ENCODE data around the gene FIGLA.

Gene FIGLA, protein sequence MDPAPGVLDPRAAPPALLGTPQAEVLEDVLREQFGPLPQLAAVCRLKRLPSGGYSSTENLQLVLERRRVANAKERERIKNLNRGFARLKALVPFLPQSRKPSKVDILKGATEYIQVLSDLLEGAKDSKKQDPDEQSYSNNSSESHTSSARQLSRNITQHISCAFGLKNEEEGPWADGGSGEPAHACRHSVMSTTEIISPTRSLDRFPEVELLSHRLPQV

DNA sequence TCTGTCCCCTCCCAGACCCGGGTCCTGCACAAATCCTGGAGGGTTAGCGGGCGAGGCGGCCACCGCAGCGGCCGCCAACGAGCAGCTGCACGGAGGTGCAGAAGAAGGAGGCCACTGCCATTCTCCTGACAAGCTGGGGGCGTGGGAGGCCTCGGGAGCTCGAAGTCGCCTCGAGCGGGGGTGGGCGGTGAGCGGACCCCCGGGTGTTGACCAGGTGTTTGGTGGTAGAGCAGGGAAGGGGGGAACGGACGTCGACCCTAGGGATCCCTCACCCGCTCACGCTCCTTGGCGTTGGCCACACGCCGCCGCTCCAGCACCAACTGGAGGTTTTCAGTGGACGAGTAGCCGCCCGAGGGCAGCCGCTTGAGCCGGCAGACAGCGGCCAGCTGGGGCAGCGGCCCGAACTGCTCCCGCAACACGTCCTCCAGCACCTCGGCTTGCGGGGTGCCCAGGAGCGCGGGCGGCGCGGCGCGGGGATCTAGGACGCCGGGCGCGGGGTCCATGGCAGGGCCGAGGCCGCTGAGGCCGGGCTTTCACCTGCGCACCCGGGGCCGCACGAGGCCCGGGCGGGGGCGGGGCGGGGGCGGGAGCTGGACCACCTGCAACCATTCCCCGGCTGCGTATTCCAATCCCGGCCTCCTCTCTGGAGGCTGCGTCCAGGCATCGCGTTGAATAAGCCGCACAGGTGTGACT lies at the start of gene FIGLA:
Gene FIGLA, minus strand, starts transcription at position 508 of the 693 bp plus-strand sequence. Its CDS starts 5 bp downstream, at position 503.
- TF ChIP-seq, protein P1, sequence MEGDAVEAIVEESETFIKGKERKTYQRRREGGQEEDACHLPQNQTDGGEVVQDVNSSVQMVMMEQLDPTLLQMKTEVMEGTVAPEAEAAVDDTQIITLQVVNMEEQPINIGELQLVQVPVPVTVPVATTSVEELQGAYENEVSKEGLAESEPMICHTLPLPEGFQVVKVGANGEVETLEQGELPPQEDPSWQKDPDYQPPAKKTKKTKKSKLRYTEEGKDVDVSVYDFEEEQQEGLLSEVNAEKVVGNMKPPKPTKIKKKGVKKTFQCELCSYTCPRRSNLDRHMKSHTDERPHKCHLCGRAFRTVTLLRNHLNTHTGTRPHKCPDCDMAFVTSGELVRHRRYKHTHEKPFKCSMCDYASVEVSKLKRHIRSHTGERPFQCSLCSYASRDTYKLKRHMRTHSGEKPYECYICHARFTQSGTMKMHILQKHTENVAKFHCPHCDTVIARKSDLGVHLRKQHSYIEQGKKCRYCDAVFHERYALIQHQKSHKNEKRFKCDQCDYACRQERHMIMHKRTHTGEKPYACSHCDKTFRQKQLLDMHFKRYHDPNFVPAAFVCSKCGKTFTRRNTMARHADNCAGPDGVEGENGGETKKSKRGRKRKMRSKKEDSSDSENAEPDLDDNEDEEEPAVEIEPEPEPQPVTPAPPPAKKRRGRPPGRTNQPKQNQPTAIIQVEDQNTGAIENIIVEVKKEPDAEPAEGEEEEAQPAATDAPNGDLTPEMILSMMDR (IDR thresholded peaks at IDR 0.05; ENCODE audit: borderline replicate concordance, insufficient read depth, low read depth, low read length) = no peak
- no peak within 1 kb of the TSS for H3K4me3 ChIP-seq (ENCODE audit: low read depth, low read length)

DNA sequence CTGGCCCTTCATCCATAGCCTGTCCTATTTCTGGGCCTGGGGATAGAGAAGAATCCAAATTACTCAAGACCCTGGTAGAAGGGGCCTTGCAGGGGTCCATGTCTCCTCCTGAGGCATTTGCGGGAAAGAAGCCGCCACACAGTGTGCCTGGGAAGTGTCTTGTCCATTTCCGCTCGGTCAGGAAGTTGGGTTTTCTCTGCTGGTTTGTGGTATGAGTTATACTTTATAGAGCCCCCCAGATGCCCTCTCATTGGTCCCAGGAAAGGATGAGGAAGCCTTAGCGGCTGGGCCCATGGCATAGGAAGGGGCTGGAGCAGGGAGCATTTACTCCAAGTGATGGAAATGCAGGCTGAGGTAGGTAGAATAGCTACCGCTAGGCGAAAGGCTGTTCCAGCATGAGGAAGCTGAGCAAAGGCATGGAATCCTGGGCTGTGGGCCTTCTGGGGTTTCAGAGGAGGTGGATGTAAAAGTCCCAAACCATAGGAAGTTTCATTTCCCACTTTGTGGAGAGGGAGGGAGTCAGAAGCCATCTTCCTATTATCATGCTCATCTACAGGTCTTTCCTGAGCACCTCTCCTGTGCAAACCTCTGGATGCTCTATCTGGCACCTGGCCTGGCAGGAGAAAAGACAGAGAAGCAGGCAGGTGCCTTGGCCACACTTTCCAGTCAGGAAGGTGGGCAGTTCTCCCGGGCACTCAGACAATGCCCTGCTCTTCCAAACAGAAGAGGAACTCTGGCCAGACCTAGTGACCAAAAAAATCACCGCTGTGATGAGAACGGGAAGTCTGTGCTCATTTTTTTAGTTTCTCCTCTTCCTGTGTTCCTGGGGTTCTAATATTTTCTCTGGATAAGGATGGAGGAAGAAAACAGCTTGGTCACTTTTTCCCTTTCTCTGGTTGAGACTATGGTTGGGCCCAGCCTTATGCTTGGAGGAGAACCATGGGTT lies 47.8 kb upstream of the FIGLA start:
- TF ChIP-seq, protein P1 (IDR thresholded peaks at IDR 0.05; ENCODE audit: borderline replicate concordance, insufficient read depth, low read depth, low read length) = no peak
- no peak overlapping the region for H3K4me3 ChIP-seq (ENCODE audit: low read depth, low read length)

DNA sequence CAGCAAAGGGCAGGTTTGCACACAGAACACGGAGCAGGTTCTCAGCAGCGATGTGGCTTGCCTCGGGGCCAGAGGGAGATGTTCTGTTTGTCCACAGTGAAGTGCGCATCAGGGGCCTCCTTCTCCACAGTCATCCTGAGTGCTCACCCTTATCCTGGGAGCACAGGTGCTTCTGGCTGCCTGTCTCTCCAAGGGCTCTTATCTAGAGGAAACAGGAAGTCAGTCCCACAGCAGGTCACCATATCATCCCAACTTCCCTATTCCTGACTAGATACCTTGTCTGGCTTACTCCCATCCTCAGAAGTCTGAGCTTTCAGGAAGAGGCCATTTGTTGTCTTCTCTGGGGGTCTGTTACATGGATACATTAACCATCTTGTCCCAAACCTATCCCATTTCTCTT lies 45.2 kb upstream of the FIGLA start, which contains the start of gene CD207:
Gene CD207, minus strand, starts transcription at position 174 of the 400 bp plus-strand sequence. Its CDS starts 40 bp downstream, at position 134.
- TF ChIP-seq, protein P1 (IDR thresholded peaks at IDR 0.05; ENCODE audit: borderline replicate concordance, insufficient read depth, low read depth, low read length) = no peak
- no peak within 1 kb of the TSS for H3K4me3 ChIP-seq (ENCODE audit: low read depth, low read length)

DNA sequence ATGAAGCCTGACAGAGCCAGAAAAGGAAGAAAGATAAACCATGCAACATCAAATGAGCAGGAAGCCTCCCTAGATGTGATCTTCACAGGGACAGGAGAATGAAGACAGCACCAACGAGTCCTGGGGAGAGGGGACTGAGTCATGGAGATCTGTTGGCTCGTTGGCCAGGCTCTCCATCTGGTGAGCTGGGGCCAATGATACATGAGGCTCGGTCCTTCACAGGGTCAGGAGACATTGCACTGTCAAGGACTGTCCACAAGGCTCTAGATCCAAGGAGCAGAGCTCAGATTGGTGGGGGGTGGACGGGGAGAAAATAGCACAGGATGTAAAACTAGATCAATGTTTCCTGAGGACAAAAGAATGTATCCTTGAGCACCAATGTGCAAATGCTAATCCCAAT lies 44.4 kb upstream of the FIGLA start:
- no peak overlapping the region for H3K4me3 ChIP-seq (ENCODE audit: low read depth, low read length)
- TF ChIP-seq, protein P1 (IDR thresholded peaks at IDR 0.05; ENCODE audit: borderline replicate concordance, insufficient read depth, low read depth, low read length) = no peak

DNA sequence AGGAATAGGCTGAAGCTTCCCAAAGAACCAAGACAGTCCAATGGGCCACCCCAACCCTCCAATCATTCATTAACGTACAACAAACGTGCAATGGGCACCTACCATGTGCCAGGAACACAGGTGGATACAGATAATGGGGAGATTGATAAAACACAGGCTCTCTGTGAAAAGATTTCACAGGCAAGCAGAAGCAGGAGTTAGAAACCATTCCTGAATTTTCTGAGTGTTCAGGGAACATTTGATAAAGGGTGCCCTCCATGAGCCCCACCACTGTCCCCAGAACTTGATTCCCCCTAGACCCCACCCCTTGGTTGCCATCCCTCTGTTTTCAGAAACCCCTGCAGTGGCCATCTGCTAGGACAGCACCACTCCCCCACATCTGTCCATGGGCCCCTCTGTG lies 43.7 kb upstream of the FIGLA start:
- TF ChIP-seq, protein P1 (IDR thresholded peaks at IDR 0.05; ENCODE audit: borderline replicate concordance, insufficient read depth, low read depth, low read length) = no peak
- no peak overlapping the region for H3K4me3 ChIP-seq (ENCODE audit: low read depth, low read length)

DNA sequence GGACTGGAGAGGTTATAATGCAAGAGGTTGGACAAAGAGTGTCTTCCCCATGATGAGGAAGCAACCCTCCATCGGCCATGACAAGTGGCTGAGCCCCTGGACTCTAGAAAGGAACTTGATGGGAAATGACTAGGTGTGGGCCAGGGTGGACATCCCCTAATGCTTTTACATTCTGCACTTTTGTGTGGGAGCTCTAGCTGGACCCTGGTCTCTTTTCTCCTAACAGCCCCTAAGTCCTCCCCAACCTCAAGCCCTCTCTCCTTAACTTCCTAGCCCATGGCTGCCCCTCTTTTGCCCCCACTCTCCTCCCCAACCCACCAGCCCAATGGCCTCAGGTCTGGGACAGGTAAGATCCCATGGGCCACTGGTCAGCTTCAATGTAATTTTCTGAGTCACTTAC lies 42.8 kb upstream of the FIGLA start:
- H3K4me3 ChIP-seq (ENCODE audit: low read depth, low read length) = no peak overlapping the region
- TF ChIP-seq, protein P1 (IDR thresholded peaks at IDR 0.05; ENCODE audit: borderline replicate concordance, insufficient read depth, low read depth, low read length) = no peak

All from GM12875 (cell line).